ENCODE data around the gene SMIM31. TPM values are rescaled to one million over a fixed set of nuclear protein-coding genes. Genes with fewer than 3 reads are reported as not detected.

The SMIM31 gene
- total and polyA plus RNA-seq, 4 donors, result 1.0 to 3.8 (median 2.3) TPM

DNA sequence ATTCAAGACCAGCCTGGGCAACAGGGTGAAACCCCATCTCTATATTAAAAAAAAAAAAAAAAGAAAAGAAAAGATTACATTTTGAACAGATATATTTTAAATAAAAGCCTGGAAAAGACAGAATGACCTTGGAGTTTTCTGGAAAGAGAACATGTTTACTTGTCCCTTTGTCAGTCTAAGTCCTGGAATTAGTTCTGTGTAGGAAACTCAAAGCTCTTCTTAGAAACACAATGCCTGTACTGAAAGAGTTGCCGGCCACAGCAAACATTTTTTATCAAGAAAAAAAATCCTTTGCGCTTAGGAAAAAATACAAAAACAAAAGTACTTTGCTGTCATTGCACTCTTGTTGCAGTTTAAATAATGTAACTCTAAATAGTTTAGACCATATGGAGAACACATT, 59.6 kb downstream of the SMIM31 start:
- TF ChIP-seq, protein P1, sequence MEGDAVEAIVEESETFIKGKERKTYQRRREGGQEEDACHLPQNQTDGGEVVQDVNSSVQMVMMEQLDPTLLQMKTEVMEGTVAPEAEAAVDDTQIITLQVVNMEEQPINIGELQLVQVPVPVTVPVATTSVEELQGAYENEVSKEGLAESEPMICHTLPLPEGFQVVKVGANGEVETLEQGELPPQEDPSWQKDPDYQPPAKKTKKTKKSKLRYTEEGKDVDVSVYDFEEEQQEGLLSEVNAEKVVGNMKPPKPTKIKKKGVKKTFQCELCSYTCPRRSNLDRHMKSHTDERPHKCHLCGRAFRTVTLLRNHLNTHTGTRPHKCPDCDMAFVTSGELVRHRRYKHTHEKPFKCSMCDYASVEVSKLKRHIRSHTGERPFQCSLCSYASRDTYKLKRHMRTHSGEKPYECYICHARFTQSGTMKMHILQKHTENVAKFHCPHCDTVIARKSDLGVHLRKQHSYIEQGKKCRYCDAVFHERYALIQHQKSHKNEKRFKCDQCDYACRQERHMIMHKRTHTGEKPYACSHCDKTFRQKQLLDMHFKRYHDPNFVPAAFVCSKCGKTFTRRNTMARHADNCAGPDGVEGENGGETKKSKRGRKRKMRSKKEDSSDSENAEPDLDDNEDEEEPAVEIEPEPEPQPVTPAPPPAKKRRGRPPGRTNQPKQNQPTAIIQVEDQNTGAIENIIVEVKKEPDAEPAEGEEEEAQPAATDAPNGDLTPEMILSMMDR (IDR thresholded peaks at IDR 0.05; ENCODE audit: control extremely low read depth, extremely low read depth), result no peak
- no peak overlapping the region for H3K4me3 ChIP-seq
- no peak for DNase-seq
- 71 to 78% methylated on average over 2 of the region's 2 CpGs for WGBS, 2 donors
- H3K9me3 ChIP-seq (ENCODE audit: control insufficient read depth in 4 of 4, insufficient read depth in 3 of 4, low read length in 3 of 4), result no peaks in the 10 kb centered on the region
- no peak overlapping the region for H3K27ac ChIP-seq (ENCODE audit: low read depth in 1 of 2, low read length in 1 of 2)
- H3K36me3 ChIP-seq (ENCODE audit: control insufficient read depth in 4 of 4, insufficient read depth in 4 of 4, low read length in 4 of 4), result no peaks in the 10 kb centered on the region
- H3K4me1 ChIP-seq (ENCODE audit: control insufficient read depth in 5 of 5, insufficient read depth in 5 of 5, low read length in 5 of 5), result no peaks in the 10 kb centered on the region
- no peaks in the 10 kb centered on the region for H3K27me3 ChIP-seq (ENCODE audit: control insufficient read depth in 3 of 3, insufficient read depth in 3 of 3, low read length in 2 of 3)
- no peak for ATAC-seq (ENCODE audit: insufficient read depth, low FRiP score)
- no peak overlapping the region for H3K9ac ChIP-seq (ENCODE audit: insufficient read depth in 1 of 2, low read length in 2 of 2)

DNA sequence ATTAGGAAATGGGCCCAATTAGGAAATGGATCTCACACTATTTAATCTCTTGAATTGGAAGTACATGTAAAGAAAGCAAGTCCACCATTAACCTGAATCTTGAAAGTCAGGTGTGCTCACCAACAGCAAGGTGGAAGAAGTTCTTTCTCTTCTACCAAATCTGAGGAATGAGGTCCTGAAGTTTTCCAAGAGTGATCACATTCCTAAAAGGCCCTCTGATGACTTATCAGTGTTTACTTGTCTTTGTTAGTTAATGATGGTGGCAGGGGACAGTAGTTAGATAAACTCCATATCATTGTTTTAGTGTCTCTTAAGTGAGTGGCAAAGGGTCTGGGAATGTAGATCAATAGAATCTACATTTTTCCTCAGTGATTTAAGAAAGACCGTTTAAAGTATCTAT, 61.8 kb downstream of the SMIM31 start:
- H3K36me3 ChIP-seq (ENCODE audit: control insufficient read depth in 4 of 4, insufficient read depth in 4 of 4, low read length in 4 of 4), result no peaks in the 10 kb centered on the region
- no peak overlapping the region for H3K4me3 ChIP-seq
- DNase-seq, result no peak
- TF ChIP-seq, protein P1 (IDR thresholded peaks at IDR 0.05; ENCODE audit: control extremely low read depth, extremely low read depth), result no peak
- 38 to 45% methylated on average over 1 of the region's 1 CpG for WGBS, 2 donors
- no peak overlapping the region for H3K9ac ChIP-seq (ENCODE audit: insufficient read depth in 1 of 2, low read length in 2 of 2)
- H3K27me3 ChIP-seq (ENCODE audit: control insufficient read depth in 3 of 3, insufficient read depth in 3 of 3, low read length in 2 of 3), result no peaks in the 10 kb centered on the region
- no peaks in the 10 kb centered on the region for H3K4me1 ChIP-seq (ENCODE audit: control insufficient read depth in 5 of 5, insufficient read depth in 5 of 5, low read length in 5 of 5)
- no peak for ATAC-seq (ENCODE audit: insufficient read depth, low FRiP score)
- H3K27ac ChIP-seq (ENCODE audit: low read depth in 1 of 2, low read length in 1 of 2), result no peak overlapping the region
- H3K9me3 ChIP-seq (ENCODE audit: control insufficient read depth in 4 of 4, insufficient read depth in 3 of 4, low read length in 3 of 4), result no peaks in the 10 kb centered on the region

DNA sequence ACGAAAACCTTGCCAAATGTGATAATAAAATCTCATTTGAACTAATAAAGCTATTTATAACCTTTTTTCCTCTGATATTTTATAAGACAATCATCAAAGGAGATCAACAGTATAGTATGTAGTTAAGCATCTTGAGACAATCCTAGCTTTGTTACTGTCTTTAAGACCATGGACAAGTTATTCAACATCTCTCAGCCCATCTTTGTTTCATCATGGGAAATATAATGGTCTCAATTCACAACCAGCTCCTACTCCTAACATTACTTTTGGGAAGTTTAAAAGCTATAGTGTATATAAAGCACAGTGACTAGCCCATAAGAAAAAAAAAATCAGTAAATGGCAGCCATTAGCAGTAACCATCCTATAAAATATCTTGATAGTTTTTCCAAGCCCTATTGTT, 65.4 kb downstream of the SMIM31 start:
- Histone ChIP-seq H3K4me3 (no peak overlapping the region), H3K27me3 (ENCODE audit: control insufficient read depth in 3 of 3, insufficient read depth in 3 of 3, low read length in 2 of 3) (no peaks in the 10 kb centered on the region), H3K27ac (ENCODE audit: low read depth in 1 of 2, low read length in 1 of 2) (no peak overlapping the region), H3K36me3 (ENCODE audit: control insufficient read depth in 4 of 4, insufficient read depth in 4 of 4, low read length in 4 of 4) (no peaks in the 10 kb centered on the region), H3K4me1 (ENCODE audit: control insufficient read depth in 5 of 5, insufficient read depth in 5 of 5, low read length in 5 of 5) (no peaks in the 10 kb centered on the region), H3K9me3 (ENCODE audit: control insufficient read depth in 4 of 4, insufficient read depth in 3 of 4, low read length in 3 of 4) (no peaks in the 10 kb centered on the region), H3K9ac (ENCODE audit: insufficient read depth in 1 of 2, low read length in 2 of 2) (no peak overlapping the region)
- 88 to 95% methylated on average over 1 of the region's 1 CpG for WGBS, 2 donors
- DNase-seq, result no peak
- no peak for ATAC-seq (ENCODE audit: insufficient read depth, low FRiP score)
- TF ChIP-seq, protein P1 (IDR thresholded peaks at IDR 0.05; ENCODE audit: control extremely low read depth, extremely low read depth), result no peak

DNA sequence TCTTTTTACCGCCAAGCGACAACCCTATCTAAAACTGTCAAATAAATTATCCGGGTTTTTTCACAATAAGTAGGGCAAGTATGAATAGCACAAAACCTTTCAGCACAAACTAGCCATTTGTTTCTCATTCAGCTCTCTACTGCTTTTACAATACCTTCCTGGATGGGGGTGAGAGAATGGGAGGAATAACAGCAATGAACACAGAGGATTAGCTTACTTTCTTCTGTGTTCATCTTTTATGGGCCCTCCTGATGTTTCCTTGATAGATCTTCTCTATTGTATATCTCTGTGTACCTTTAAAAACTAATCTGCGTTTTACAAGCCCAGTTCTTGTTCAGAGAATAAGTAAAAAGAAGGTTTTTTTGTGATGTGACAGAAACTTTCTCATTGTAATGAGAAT, 67.8 kb downstream of the SMIM31 start:
- H3K27me3 ChIP-seq (ENCODE audit: control insufficient read depth in 3 of 3, insufficient read depth in 3 of 3, low read length in 2 of 3), result no peaks in the 10 kb centered on the region

More for the DNA sequence above, 67.8 kb downstream of the SMIM31 start:
- no peak overlapping the region for H3K4me3 ChIP-seq
- no peaks in the 10 kb centered on the region for H3K36me3 ChIP-seq (ENCODE audit: control insufficient read depth in 4 of 4, insufficient read depth in 4 of 4, low read length in 4 of 4)
- H3K9ac ChIP-seq (ENCODE audit: insufficient read depth in 1 of 2, low read length in 2 of 2), result no peak overlapping the region
- H3K27ac ChIP-seq (ENCODE audit: low read depth in 1 of 2, low read length in 1 of 2), result no peak overlapping the region
- H3K4me1 ChIP-seq (ENCODE audit: control insufficient read depth in 5 of 5, insufficient read depth in 5 of 5, low read length in 5 of 5), result no peaks in the 10 kb centered on the region
- H3K9me3 ChIP-seq (ENCODE audit: control insufficient read depth in 4 of 4, insufficient read depth in 3 of 4, low read length in 3 of 4), result no peaks in the 10 kb centered on the region
- TF ChIP-seq, protein P1 (IDR thresholded peaks at IDR 0.05; ENCODE audit: control extremely low read depth, extremely low read depth), result no peak
- ATAC-seq (ENCODE audit: insufficient read depth, low FRiP score) (no peak), DNase-seq (no peak)
- WGBS, 2 donors, result 39 to 50% methylated on average over 4 of the region's 4 CpGs
